ENCODE measurements around the gene IL31.
"Not testable (repeated sequence)": the region's sequence is repeated elsewhere in the genome, so short reads cannot be mapped to it uniquely, and the experiment has no call there.

IL31 gene

DNA sequence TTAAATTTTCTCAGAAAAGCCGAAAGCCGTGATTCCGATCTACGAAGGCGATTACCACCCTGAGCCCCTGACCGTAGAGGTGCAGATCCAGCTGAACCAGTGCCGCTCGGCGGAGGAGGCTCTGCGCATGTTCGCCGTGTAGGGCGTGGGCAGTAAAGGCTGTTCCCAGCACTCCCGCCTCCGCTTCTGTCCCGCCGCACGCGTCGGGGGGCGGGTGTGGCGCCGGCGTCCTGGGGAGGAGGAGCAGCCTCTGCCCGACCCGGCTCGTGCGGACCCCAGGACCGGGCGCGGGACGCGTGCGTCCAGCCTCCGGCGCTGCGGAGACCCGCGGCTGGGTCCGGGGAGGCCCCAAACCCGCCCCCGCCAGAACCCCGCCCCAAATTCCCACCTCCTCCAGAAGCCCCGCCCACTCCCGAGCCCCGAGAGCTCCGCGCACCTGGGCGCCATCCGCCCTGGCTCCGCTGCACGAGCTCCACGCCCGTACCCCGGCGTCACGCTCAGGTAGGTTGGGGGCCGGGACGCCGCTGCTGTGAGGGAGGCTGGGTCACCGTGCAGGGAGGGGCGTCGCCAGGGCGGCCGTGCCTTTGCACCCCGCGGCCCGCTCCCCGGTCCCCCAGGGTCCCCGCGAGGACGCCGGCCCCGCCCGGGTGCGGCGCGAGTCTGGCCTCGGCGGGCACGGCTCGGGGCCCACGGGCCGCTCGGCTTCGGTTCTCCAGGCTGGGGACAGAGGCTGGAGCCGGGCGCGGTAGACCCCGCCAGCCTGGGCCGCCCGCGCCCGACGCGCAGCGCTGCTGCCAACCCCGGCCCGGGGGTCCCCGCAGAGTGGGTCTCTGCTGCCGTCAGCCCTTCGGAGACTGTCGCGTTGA lies 29.5 kb upstream of the IL31 start, which contains the start of gene B3GNT4:
Gene B3GNT4 (plus strand): TSS at position 409 of the 866 bp plus-strand sequence. CDS start 910 bp downstream, outside the sequence.
- no peaks in the 10 kb centered on the region for H3K9me3 ChIP-seq (ENCODE audit: control insufficient read depth, low read length)
- 1 to 2% methylated on average over 68 to 72 of the region's 104 CpGs for WGBS, 2 experiments (ENCODE audit: insufficient coverage in 2 of 2)
- no peaks in the 10 kb centered on the region for H3K4me1 ChIP-seq (ENCODE audit: control insufficient read depth, insufficient read depth, low read length, poor library complexity, severe bottlenecking)
- H3K27ac ChIP-seq (ENCODE audit: low read depth, low read length, severe bottlenecking): no peak within 1 kb of the TSS
- peaks cover 18% of the 10 kb centered on the region for H3K36me3 ChIP-seq (ENCODE audit: control insufficient read depth, insufficient read depth, low read length)
- peak within 1 kb of the TSS; percentile 43 for H3K4me3 ChIP-seq (ENCODE audit: extremely low read depth, insufficient read depth, low read length, poor library complexity, severe bottlenecking)

- not testable (repeated sequence) for H3K9me3 ChIP-seq (ENCODE audit: control insufficient read depth, low read length); H3K27ac ChIP-seq (ENCODE audit: low read depth, low read length, severe bottlenecking); H3K4me1 ChIP-seq (ENCODE audit: control insufficient read depth, insufficient read depth, low read length, poor library complexity, severe bottlenecking)
- WGBS, 2 experiments (ENCODE audit: insufficient coverage in 2 of 2): 90 to 98% methylated on average over 5 to 13 of the region's 19 CpGs
- Histone ChIP-seq H3K4me3 (ENCODE audit: extremely low read depth, insufficient read depth, low read length, poor library complexity, severe bottlenecking) (peak overlapping the region; percentile 43), H3K36me3 (ENCODE audit: control insufficient read depth, insufficient read depth, low read length) (peaks cover 11% of the 10 kb centered on the region)
Observed at GRCh38 chr12:122202811-122203210, 28.8 kb upstream of the IL31 start.

DNA sequence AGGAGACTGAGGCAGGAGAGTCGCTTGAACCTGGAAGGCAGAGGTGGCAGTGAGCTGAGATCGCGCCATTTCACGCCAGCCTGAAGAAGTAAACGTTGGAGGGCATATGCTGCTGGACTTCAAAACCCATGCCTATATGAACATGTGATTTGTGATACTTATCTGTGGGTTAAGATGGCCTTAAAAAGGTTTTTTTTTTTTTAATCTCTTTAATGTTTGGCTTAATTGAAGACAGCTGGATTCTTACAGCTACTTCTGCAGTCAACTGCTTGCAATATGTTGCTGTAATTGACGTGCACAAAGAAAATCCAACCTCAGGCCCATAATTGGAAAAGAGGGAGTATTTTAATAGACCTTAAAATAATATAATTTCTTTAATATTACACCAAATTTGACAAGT lies 28.0 kb upstream of the IL31 start:
- Histone ChIP-seq H3K4me3 (ENCODE audit: extremely low read depth, insufficient read depth, low read length, poor library complexity, severe bottlenecking) (no peak overlapping the region), H3K27ac (ENCODE audit: low read depth, low read length, severe bottlenecking) (no peak overlapping the region), H3K9me3 (ENCODE audit: control insufficient read depth, low read length) (no peaks in the 10 kb centered on the region), H3K36me3 (ENCODE audit: control insufficient read depth, insufficient read depth, low read length) (peaks cover 3% of the 10 kb centered on the region), H3K4me1 (ENCODE audit: control insufficient read depth, insufficient read depth, low read length, poor library complexity, severe bottlenecking) (no peaks in the 10 kb centered on the region)
- WGBS, 2 experiments (ENCODE audit: insufficient coverage in 2 of 2): 95 to 100% methylated on average over 1 to 5 of the region's 6 CpGs

DNA sequence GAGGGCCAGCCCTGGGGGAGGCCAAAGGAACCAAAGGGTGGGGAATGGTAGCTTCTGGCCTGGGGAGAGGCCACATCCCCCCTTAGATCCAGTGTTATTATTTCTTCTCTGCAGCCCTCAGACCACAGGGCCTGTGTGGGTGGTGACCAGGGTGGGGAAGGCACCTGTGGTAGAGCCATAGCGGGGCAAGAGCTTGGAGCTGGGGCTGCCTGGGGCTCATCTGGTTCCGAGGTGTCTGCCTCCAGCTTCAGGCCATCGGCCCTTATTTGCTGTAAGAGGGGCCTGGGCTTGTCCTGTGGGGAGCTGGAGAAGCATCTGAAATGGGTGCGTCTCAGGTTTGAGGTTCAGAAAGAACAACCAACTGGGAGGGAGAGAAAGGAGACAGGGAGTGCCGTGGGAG lies 27.4 kb upstream of the IL31 start:
- Histone ChIP-seq H3K4me3 (ENCODE audit: extremely low read depth, insufficient read depth, low read length, poor library complexity, severe bottlenecking) (no peak overlapping the region), H3K36me3 (ENCODE audit: control insufficient read depth, insufficient read depth, low read length) (no peaks in the 10 kb centered on the region), H3K27ac (ENCODE audit: low read depth, low read length, severe bottlenecking) (no peak overlapping the region), H3K4me1 (ENCODE audit: control insufficient read depth, insufficient read depth, low read length, poor library complexity, severe bottlenecking) (no peaks in the 10 kb centered on the region), H3K9me3 (ENCODE audit: control insufficient read depth, low read length) (no peaks in the 10 kb centered on the region)
- WGBS, 2 experiments (ENCODE audit: insufficient coverage in 2 of 2): 93 to 94% methylated on average over 3 to 5 of the region's 5 CpGs

DNA sequence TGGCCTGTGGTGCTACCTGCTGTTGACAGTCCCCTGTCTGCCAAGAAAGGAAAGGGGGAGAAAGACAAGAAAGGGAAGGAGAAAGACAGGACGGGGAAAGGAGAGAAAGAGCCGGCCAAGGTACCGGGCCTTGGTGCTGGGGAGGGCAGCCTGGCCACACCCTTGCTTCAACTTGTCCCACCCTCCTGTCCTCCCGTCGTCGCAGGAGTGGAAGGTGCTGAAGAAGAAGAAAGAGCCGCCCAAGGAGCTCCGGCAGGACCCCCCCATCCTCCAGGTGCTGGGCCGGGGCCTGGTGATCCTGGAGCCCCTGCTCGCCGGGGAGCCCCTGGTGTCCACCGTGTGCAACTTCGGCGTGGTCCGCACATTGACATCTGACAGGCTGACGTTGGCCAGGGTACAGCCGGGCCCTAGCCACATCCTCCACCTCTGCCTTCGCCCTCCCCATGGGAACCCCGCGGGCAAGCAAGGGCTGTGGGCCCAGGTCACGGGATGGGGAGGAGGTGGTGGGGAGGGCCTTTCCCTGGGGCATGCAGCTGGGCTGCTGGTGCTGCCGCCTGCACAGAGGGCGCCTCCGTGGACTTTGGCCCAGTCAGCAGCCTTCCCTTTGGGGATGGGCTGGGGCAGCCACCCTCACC lies 26.6 kb upstream of the IL31 start:
- Histone ChIP-seq H3K27ac (ENCODE audit: low read depth, low read length, severe bottlenecking) (no peak overlapping the region), H3K4me1 (ENCODE audit: control insufficient read depth, insufficient read depth, low read length, poor library complexity, severe bottlenecking) (no peaks in the 10 kb centered on the region), H3K36me3 (ENCODE audit: control insufficient read depth, insufficient read depth, low read length) (no peaks in the 10 kb centered on the region), H3K4me3 (ENCODE audit: extremely low read depth, insufficient read depth, low read length, poor library complexity, severe bottlenecking) (no peak overlapping the region), H3K9me3 (ENCODE audit: control insufficient read depth, low read length) (no peaks in the 10 kb centered on the region)
- WGBS, 2 experiments (ENCODE audit: insufficient coverage in 2 of 2): 77 to 86% methylated on average over 14 to 15 of the region's 24 CpGs

DNA sequence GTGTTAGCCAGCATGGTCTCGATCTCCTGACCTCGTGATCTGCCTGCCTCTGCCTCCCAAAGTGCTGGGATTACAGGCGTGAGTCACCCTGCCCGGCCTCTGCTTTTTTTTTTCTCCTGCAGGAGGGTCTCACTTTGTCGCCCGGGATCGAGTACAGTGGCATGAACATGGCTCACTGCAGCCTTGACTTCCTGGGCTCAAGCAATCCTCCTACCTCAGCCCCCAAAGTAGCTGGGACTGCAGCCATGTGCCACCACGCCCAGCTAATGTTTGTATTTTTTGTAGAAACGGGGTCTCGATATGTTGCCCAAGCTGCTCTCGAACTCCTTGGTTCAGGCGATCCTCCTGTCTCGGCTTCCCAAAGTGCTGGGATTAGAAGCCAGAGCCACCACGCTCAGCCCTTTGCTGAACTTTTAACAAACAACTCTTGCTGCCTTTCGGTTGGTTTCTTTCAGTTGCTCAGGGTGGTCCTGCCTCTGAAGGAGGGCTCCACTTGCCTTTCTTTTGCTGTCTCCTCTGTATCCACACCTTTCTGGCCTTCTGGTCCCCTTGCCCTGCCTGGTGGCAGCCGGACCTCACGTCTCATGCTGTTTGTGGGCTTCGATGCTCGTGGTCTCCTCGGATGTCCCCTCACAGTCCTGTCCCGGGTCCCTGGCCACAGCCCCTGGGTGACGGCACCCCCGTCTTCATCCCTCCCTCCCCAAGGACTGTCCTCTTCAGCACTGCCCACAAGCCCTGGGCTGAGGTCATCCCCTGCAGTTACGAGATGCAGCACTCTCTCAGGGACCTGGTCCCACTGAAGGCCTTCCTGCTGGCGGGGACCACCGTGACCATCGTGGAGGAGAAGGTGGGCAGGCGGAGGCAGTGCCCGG lies 25.7 kb upstream of the IL31 start:
- H3K4me1 ChIP-seq (ENCODE audit: control insufficient read depth, insufficient read depth, low read length, poor library complexity, severe bottlenecking): no peaks in the 10 kb centered on the region
- 89 to 92% methylated on average over 23 to 24 of the region's 29 CpGs for WGBS, 2 experiments (ENCODE audit: insufficient coverage in 2 of 2)
- H3K4me3 ChIP-seq (ENCODE audit: extremely low read depth, insufficient read depth, low read length, poor library complexity, severe bottlenecking): no peak overlapping the region
- H3K9me3 ChIP-seq (ENCODE audit: control insufficient read depth, low read length): peaks cover 7% of the 10 kb centered on the region
- no peaks in the 10 kb centered on the region for H3K36me3 ChIP-seq (ENCODE audit: control insufficient read depth, insufficient read depth, low read length)
- no peak overlapping the region for H3K27ac ChIP-seq (ENCODE audit: low read depth, low read length, severe bottlenecking)

GRCh38 chr12:122197612-122197966 lies 23.6 kb upstream of the IL31 start:
- H3K36me3 ChIP-seq (ENCODE audit: control insufficient read depth, insufficient read depth, low read length): no peaks in the 10 kb centered on the region
- H3K27ac ChIP-seq (ENCODE audit: low read depth, low read length, severe bottlenecking): no peak overlapping the region
- H3K4me1 ChIP-seq (ENCODE audit: control insufficient read depth, insufficient read depth, low read length, poor library complexity, severe bottlenecking): no peaks in the 10 kb centered on the region
- no CpG with 5 or more reads among the region's 1 CpG for WGBS, 2 experiments (ENCODE audit: insufficient coverage in 2 of 2)
- H3K4me3 ChIP-seq (ENCODE audit: extremely low read depth, insufficient read depth, low read length, poor library complexity, severe bottlenecking): no peak overlapping the region
- peaks cover 10% of the 10 kb centered on the region for H3K9me3 ChIP-seq (ENCODE audit: control insufficient read depth, low read length)

DNA sequence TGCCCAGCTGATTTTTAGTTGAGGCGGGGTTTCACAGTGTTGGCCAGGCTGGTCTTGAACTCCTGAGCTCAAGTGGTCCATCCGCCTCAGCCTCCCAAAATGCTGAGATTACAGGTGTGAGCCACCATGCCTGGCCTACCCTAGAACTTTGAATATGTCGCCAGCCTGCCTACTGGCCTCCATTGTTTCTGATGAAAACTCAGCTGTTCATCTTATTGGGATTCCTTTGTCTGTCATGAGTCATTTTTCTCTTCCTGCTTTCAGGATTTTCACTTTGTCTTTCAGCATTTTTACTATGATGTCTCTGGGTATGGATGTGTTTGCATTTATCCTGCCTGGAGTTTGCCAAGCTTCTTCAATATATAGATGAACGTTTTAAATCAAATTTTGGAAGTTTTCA lies 21.4 kb upstream of the IL31 start:
- no peak overlapping the region for H3K27ac ChIP-seq (ENCODE audit: low read depth, low read length, severe bottlenecking)
- 88 to 90% methylated on average over 3 of the region's 4 CpGs for WGBS, 2 experiments (ENCODE audit: insufficient coverage in 2 of 2)
- H3K9me3 ChIP-seq (ENCODE audit: control insufficient read depth, low read length): peaks cover 10% of the 10 kb centered on the region
- H3K36me3 ChIP-seq (ENCODE audit: control insufficient read depth, insufficient read depth, low read length): no peaks in the 10 kb centered on the region
- no peaks in the 10 kb centered on the region for H3K4me1 ChIP-seq (ENCODE audit: control insufficient read depth, insufficient read depth, low read length, poor library complexity, severe bottlenecking)
- no peak overlapping the region for H3K4me3 ChIP-seq (ENCODE audit: extremely low read depth, insufficient read depth, low read length, poor library complexity, severe bottlenecking)

DNA sequence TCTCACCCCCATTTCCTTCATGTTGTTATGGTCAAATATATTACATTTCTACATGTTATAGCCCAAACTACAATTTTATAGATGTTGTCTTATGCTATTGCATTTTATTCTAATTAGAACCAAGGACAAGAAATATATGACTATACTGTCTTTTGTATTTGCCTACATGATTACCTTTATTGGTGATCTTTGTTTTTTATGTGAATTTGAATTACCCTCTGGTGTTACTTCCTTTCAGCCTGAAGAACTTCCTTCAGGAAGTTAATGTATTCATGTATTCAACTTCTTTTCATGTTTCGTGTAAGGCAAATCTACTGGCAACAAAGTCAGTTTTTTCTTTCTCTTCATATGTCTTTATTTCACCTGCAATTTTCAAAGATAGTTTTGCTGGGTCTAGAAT lies 20.8 kb upstream of the IL31 start:
- peaks cover 10% of the 10 kb centered on the region for H3K9me3 ChIP-seq (ENCODE audit: control insufficient read depth, low read length)
- no peaks in the 10 kb centered on the region for H3K36me3 ChIP-seq (ENCODE audit: control insufficient read depth, insufficient read depth, low read length)
- no CpG with 5 or more reads among the region's 1 CpG for WGBS, 2 experiments (ENCODE audit: insufficient coverage in 2 of 2)
- no peak overlapping the region for H3K27ac ChIP-seq (ENCODE audit: low read depth, low read length, severe bottlenecking)
- no peaks in the 10 kb centered on the region for H3K4me1 ChIP-seq (ENCODE audit: control insufficient read depth, insufficient read depth, low read length, poor library complexity, severe bottlenecking)
- no peak overlapping the region for H3K4me3 ChIP-seq (ENCODE audit: extremely low read depth, insufficient read depth, low read length, poor library complexity, severe bottlenecking)

DNA sequence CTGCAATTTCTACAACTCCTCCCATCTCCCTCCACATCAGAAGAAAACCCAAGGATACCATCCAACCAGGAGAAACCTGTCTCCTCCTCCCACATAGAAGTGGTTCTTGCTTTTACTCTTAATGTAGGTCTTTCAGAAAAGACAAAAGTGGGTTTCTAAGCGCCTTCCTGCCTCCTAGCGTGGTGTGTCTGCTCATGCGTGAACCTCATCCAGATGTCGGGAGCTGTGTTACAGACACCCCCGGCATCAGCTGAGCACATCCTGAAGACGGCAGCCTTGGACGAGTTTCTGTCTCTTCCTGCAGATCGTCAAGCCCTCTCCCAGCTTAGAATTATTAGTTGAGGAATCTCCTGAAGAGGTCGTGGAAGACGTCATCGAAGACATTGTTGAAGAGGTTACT lies 18.4 kb upstream of the IL31 start:
- Histone ChIP-seq H3K4me1 (ENCODE audit: control insufficient read depth, insufficient read depth, low read length, poor library complexity, severe bottlenecking) (no peaks in the 10 kb centered on the region), H3K36me3 (ENCODE audit: control insufficient read depth, insufficient read depth, low read length) (no peaks in the 10 kb centered on the region), H3K4me3 (ENCODE audit: extremely low read depth, insufficient read depth, low read length, poor library complexity, severe bottlenecking) (no peak overlapping the region), H3K27ac (ENCODE audit: low read depth, low read length, severe bottlenecking) (no peak overlapping the region), H3K9me3 (ENCODE audit: control insufficient read depth, low read length) (peaks cover 10% of the 10 kb centered on the region)
- 89 to 93% methylated on average over 10 to 11 of the region's 11 CpGs for WGBS, 2 experiments (ENCODE audit: insufficient coverage in 2 of 2)

Data from mesodermal cell (in vitro differentiated cells).